ENCODE data around the gene BCL2L15.

The BCL2L15 gene

GRCh38 chr1:113860891-113861290, 26.5 kb downstream of the BCL2L15 start:
- no peak for TF ChIP-seq TCF4 (CRISPR knock-in tag; IDR thresholded peaks at IDR 0.05; ENCODE audit: borderline replicate concordance)
- TF ChIP-seq ZNF565 (CRISPR knock-in tag; conservative IDR thresholded peaks at IDR 0.05; ENCODE audit: low read depth): no peak
- no peak for TF ChIP-seq CREB5 (CRISPR knock-in tag; IDR thresholded peaks at IDR 0.05; ENCODE audit: low read depth)
- ATAC-seq: peak; percentile 89

GRCh38 chr1:113859478-113860175, 27.8 kb downstream of the BCL2L15 start:
- TF ChIP-seq ISL1 (CRISPR knock-in tag; IDR thresholded peaks at IDR 0.05) (no peak), ZNF70 (CRISPR knock-in tag; IDR thresholded peaks at IDR 0.05) (no peak), BACH2 (CRISPR knock-in tag; IDR thresholded peaks at IDR 0.05; ENCODE audit: borderline replicate concordance) (no peak), TCF4 (CRISPR knock-in tag; IDR thresholded peaks at IDR 0.05; ENCODE audit: borderline replicate concordance) (no peak), CREB5 (CRISPR knock-in tag; IDR thresholded peaks at IDR 0.05; ENCODE audit: low read depth) (no peak), CSDC2 (CRISPR knock-in tag; IDR thresholded peaks at IDR 0.05) (no peak), RARB (CRISPR knock-in tag; IDR thresholded peaks at IDR 0.05) (no peak), PPARA (CRISPR knock-in tag; IDR thresholded peaks at IDR 0.05; ENCODE audit: borderline replicate concordance) (no peak), ARNTL (CRISPR knock-in tag; IDR thresholded peaks at IDR 0.05; ENCODE audit: borderline replicate concordance, low read depth) (no peak), TOX (CRISPR knock-in tag; IDR thresholded peaks at IDR 0.05; ENCODE audit: borderline replicate concordance) (no peak), POU6F1 (CRISPR knock-in tag; IDR thresholded peaks at IDR 0.05; ENCODE audit: borderline replicate concordance, low read depth) (no peak), ZFP3 (CRISPR knock-in tag; IDR thresholded peaks at IDR 0.05) (no peak), GLIS3 (CRISPR knock-in tag; IDR thresholded peaks at IDR 0.05) (no peak), ESRRG (CRISPR knock-in tag; IDR thresholded peaks at IDR 0.05) (no peak), ZC3H10 (CRISPR knock-in tag; IDR thresholded peaks at IDR 0.05) (no peak), PATZ1 (CRISPR knock-in tag; IDR thresholded peaks at IDR 0.05; ENCODE audit: borderline replicate concordance) (no peak)
- ATAC-seq: no peak

- TF ChIP-seq CREB5 (CRISPR knock-in tag; IDR thresholded peaks at IDR 0.05; ENCODE audit: low read depth) (no peak), ZNF565 (CRISPR knock-in tag; conservative IDR thresholded peaks at IDR 0.05; ENCODE audit: low read depth) (no peak), ZFP3 (CRISPR knock-in tag; IDR thresholded peaks at IDR 0.05) (no peak)
- no peak for ATAC-seq
Measured at GRCh38 chr1:113858982-113859381, 28.4 kb downstream of the BCL2L15 start.

GRCh38 chr1:113858418-113858817, 29.0 kb downstream of the BCL2L15 start:
- no peak for ATAC-seq
- TF ChIP-seq ESRRG (CRISPR knock-in tag; IDR thresholded peaks at IDR 0.05) (no peak), TSHZ2 (CRISPR knock-in tag; IDR thresholded peaks at IDR 0.05) (no peak), ISL1 (CRISPR knock-in tag; IDR thresholded peaks at IDR 0.05) (no peak), ARNTL (CRISPR knock-in tag; IDR thresholded peaks at IDR 0.05; ENCODE audit: borderline replicate concordance, low read depth) (no peak), PPARA (CRISPR knock-in tag; IDR thresholded peaks at IDR 0.05; ENCODE audit: borderline replicate concordance) (no peak), CREB5 (CRISPR knock-in tag; IDR thresholded peaks at IDR 0.05; ENCODE audit: low read depth) (no peak)

Data from SK-N-SH treated with all-trans-retinoic acid at 6 μM for 48 hours (cell line).